Measurements from ENCODE around the gene SGSH.
"Not testable (repeated sequence)": the region's sequence is repeated elsewhere in the genome, so short reads cannot be mapped to it uniquely, and the experiment has no call there.

SGSH gene

GRCh38 chr17:80245566-80246265 is 25.6 kb upstream of the SGSH start:
- no peak overlapping the region for H3K27ac ChIP-seq
- TF ChIP-seq CTCF (conservative IDR thresholded peaks at IDR 0.05) (no peak), ZFX (IDR thresholded peaks at IDR 0.05) (no peak)

GRCh38 chr17:80244871-80245509 is 24.9 kb upstream of the SGSH start:
- TF ChIP-seq ZFX (IDR thresholded peaks at IDR 0.05) (no peak), CTCF (conservative IDR thresholded peaks at IDR 0.05) (no peak)
- H3K27ac ChIP-seq, result no peak overlapping the region

GRCh38 chr17:80244448-80244847 is 24.3 kb upstream of the SGSH start:
- H3K27ac ChIP-seq, result not testable (repeated sequence)

- no peak overlapping the region for H3K27ac ChIP-seq
Measured at GRCh38 chr17:80243526-80244433, 23.6 kb upstream of the SGSH start.

DNA sequence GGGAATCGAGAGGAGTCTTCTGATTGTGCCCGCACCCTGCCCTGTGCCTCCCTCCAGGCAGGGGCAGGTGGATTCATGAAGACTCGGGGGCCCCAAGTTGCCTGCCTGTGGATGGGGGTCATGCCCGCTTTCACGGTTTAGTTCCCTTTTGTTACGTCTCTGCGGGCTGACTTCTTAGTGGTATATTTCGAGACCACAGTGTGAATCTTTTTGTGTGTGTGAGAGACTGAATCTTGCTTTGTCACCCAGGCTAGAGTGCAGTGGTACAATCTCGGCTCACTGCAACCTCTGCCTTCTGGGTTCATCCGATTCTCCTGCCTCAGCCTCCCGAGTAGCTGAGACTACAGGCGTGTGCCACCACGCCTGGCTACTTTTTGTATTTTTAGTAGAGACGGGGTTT is 22.4 kb upstream of the SGSH start:
- no peak for TF ChIP-seq ZFX (IDR thresholded peaks at IDR 0.05)
- no peak for TF ChIP-seq CTCF (conservative IDR thresholded peaks at IDR 0.05)
- no peak overlapping the region for H3K27ac ChIP-seq

More at GRCh38 chr17:80243526-80244433, 23.6 kb upstream of the SGSH start:
- no peak for TF ChIP-seq ZFX (IDR thresholded peaks at IDR 0.05)
- no peak for TF ChIP-seq CTCF (conservative IDR thresholded peaks at IDR 0.05)

DNA sequence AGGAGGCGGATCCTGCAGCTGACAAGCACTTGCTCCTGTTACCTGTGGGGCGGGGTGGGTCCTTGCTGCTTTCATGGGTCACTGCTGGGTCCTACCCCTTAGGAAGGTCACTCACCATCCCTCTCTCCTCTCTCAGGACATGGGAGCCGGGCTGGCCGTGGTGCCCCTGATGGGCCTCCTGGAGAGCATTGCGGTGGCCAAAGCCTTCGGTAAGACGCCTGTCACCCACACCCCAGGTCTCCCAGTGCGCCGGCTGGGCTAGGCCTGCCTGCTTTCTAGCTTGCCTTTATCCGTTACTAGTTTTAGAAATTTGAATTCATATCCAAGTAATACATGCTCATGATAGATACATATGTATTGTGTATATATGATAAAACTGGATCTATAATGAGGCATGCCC is 17.3 kb upstream of the SGSH start:
- TF ChIP-seq CTCF (conservative IDR thresholded peaks at IDR 0.05), result no peak
- no peak for TF ChIP-seq ZFX (IDR thresholded peaks at IDR 0.05)
- H3K27ac ChIP-seq, result no peak overlapping the region

DNA sequence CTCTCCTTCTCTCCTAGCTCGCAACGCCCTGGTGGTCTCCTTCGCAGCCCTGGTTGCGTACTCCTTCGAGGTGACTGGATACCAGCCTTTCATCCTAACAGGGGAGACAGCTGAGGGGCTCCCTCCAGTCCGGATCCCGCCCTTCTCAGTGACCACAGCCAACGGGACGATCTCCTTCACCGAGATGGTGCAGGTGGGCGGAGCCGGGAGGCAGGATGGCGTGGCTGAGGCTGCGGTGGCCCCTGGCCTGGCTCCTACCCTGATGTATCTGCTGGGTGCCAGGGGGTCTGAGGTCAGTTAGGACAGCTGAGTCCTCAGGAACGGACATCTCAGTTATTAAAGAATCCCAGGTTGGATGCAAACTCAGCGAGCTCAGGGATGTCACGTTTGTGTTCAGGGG is 16.8 kb upstream of the SGSH start:
- TF ChIP-seq ZFX (IDR thresholded peaks at IDR 0.05), result no peak
- no peak overlapping the region for H3K27ac ChIP-seq

- TF ChIP-seq ZFX (IDR thresholded peaks at IDR 0.05), result no peak
- no peak for TF ChIP-seq CTCF (conservative IDR thresholded peaks at IDR 0.05)
- H3K27ac ChIP-seq, result no peak overlapping the region
Measured at GRCh38 chr17:80233202-80233601, 13.1 kb upstream of the SGSH start.
